IMR-90 (cell line): ENCODE data around the gene KRTAP6-3.

Experiments
- TF ChIP-seq, protein P1 (sequence below): conservative IDR thresholded peaks from 2 replicates; pipeline ENCODE4 v1.5.1; 2012; ENCODE audit warnings: mild to moderate bottlenecking, low read depth, low read length, improper control_type of control experiment
- TF ChIP-seq, protein P2 (sequence below): fragments of 150-350 bp; IDR thresholded peaks from 2 replicates; pipeline ENCODE4 v1.6.1; 2016; ENCODE audit warnings: low read depth, mild to moderate bottlenecking, low read length, moderate library complexity, borderline replicate concordance

GRCh38 chr21:30612132-30612531 is 19.9 kb downstream of the KRTAP6-3 start:
- TF ChIP-seq, protein P1, sequence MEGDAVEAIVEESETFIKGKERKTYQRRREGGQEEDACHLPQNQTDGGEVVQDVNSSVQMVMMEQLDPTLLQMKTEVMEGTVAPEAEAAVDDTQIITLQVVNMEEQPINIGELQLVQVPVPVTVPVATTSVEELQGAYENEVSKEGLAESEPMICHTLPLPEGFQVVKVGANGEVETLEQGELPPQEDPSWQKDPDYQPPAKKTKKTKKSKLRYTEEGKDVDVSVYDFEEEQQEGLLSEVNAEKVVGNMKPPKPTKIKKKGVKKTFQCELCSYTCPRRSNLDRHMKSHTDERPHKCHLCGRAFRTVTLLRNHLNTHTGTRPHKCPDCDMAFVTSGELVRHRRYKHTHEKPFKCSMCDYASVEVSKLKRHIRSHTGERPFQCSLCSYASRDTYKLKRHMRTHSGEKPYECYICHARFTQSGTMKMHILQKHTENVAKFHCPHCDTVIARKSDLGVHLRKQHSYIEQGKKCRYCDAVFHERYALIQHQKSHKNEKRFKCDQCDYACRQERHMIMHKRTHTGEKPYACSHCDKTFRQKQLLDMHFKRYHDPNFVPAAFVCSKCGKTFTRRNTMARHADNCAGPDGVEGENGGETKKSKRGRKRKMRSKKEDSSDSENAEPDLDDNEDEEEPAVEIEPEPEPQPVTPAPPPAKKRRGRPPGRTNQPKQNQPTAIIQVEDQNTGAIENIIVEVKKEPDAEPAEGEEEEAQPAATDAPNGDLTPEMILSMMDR, result no peak
- TF ChIP-seq, protein P2, sequence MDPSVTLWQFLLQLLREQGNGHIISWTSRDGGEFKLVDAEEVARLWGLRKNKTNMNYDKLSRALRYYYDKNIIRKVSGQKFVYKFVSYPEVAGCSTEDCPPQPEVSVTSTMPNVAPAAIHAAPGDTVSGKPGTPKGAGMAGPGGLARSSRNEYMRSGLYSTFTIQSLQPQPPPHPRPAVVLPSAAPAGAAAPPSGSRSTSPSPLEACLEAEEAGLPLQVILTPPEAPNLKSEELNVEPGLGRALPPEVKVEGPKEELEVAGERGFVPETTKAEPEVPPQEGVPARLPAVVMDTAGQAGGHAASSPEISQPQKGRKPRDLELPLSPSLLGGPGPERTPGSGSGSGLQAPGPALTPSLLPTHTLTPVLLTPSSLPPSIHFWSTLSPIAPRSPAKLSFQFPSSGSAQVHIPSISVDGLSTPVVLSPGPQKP, result no peak
